Measurements from ENCODE around the gene TSPO. TPM values are rescaled to one million over a fixed set of nuclear protein-coding genes. Genes with fewer than 3 reads are reported as not detected.

TSPO gene
- total and polyA plus RNA-seq, 2 of the 8 experiments (the other 6 are each of a cell fraction or from before 2014, with no cell fraction given), result 19.9 to 51.5 TPM

DNA sequence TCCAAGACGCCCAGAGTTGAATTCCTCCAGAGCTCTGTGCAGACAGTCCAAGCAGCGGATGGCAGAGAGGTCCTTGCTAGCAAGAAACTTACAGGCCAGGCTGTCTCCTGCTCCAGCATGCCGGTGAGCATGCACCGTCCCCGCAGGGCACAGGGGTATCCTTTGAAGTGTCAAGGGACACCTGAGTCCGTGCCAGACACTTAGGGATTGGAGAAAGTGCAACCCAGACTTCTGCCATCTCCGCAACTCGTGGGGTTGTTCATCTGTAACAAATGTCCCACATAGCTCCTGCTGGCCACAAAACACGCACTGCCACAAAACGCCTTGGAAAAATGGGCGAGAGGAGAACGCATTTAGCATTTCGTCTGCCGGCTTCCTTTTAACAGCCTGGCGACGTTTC, 13.3 kb downstream of the TSPO start:
- no peak overlapping the region; the same call in 1 of the 2 replicates for H4K8ac ChIP-seq (ENCODE audit: extremely low read depth, insufficient read depth, low read length)
- peaks cover 0 to 2% of the 10 kb centered on the region in 2 experiments for H4K20me1 ChIP-seq (replicated peaks in 1 of 2; ENCODE audit: control insufficient read depth in 1 of 2, insufficient read depth in 2 of 2, low read length in 2 of 2)
- DNase-seq (ENCODE audit: low read depth in 1 of 2, low spot score in 2 of 2), result no peak
- no peaks in the 10 kb centered on the region for H3K79me2 ChIP-seq (ENCODE audit: control insufficient read depth in 1 of 2, insufficient read depth in 2 of 2, low read length in 2 of 2)
- H2AK5ac ChIP-seq (ENCODE audit: low read depth, low read length), result no peak overlapping the region
- H2BK5ac ChIP-seq (ENCODE audit: low read depth, low read length), result no peak overlapping the region
- H3K27me3 ChIP-seq (replicated peaks in 1 of 4; ENCODE audit: control insufficient read depth in 3 of 4, extremely low read depth in 1 of 4, insufficient read depth in 3 of 4, low read length in 3 of 4), result no peaks in the 10 kb centered on the region
- H3K18ac ChIP-seq (ENCODE audit: extremely low read depth, low read length), result no peak overlapping the region
- ChIA-PET POLR2A (ENCODE audit: partially characterized antibody) (interaction anchor here (0.8 to 4.7 kb wide), 11 partner anchors 8 to 306 kb away, joined by 3 to 29 read pairs (median 4); partner anchors contain the start of gene MCAT), CTCF (ENCODE audit: partially characterized antibody) (interaction anchor here (0.5 to 4.1 kb wide), 8 partner anchors 35 to 1248 kb away, joined by 3 to 17 read pairs (median 4); no protein-coding TSS in a partner anchor)
- H2AFZ ChIP-seq (ENCODE audit: low read length), result no peak overlapping the region
- H3K4me2 ChIP-seq (ENCODE audit: insufficient read depth in 1 of 2, low read depth in 2 of 2, low read length in 2 of 2), result no peak overlapping the region
- H3K56ac ChIP-seq (replicated peaks; ENCODE audit: insufficient read length, low read depth, low read length), result no peak overlapping the region
- H2BK15ac ChIP-seq (ENCODE audit: low read length), result no peak overlapping the region
- H3K27ac ChIP-seq (ENCODE audit: low read depth, low read length), result no peak overlapping the region
- H2BK20ac ChIP-seq (ENCODE audit: low read length), result no peak overlapping the region
- no peak overlapping the region for H3K4me3 ChIP-seq (ENCODE audit: extremely low read depth in 1 of 4, insufficient read depth in 2 of 4, low read depth in 3 of 4, low read length in 4 of 4)
- H3K23ac ChIP-seq (ENCODE audit: insufficient read length), result no peak overlapping the region
- H3K9ac ChIP-seq (replicated peaks in 1 of 4; ENCODE audit: extremely low read depth in 1 of 4, low read depth in 3 of 4, low read length in 3 of 4), result no peak overlapping the region
- H4K91ac ChIP-seq (replicated peaks; ENCODE audit: insufficient read length, low read length), result no peak overlapping the region
- no peaks in the 10 kb centered on the region for H3K79me1 ChIP-seq (ENCODE audit: low read depth, low read length)
- WGBS, 2 experiments (ENCODE audit: extremely low coverage in 1 of 2, insufficient coverage in 1 of 2, insufficient read length in 1 of 2, insufficient replicate concordance in 2 of 2, low coverage in 1 of 2, low lambda C conversion rate in 2 of 2, missing lambda C conversion rate in 1 of 2), result 93% methylated on average over 12 of the region's 16 CpGs; no CpG with 5 or more reads in 1 of the 2 experiments
- H3K23me2 ChIP-seq (ENCODE audit: low read depth, low read length), result no peaks in the 10 kb centered on the region
- no peak overlapping the region for H2BK12ac ChIP-seq (ENCODE audit: low read depth, low read length)
- H4K5ac ChIP-seq (ENCODE audit: insufficient read length, low read depth, low read length), result no peak overlapping the region
- no peaks in the 10 kb centered on the region; a peak in 1 of 7 replicates for H3K4me1 ChIP-seq (replicated peaks in 1 of 4; ENCODE audit: control insufficient read depth in 3 of 4, insufficient read depth in 4 of 4, low read length in 3 of 4)
- H2BK120ac ChIP-seq (replicated peaks; ENCODE audit: low read depth, low read length), result no peak overlapping the region
- no peak for FAIRE-seq
- H3K14ac ChIP-seq (ENCODE audit: insufficient read length), result no peak overlapping the region
- H3K36me3 ChIP-seq (ENCODE audit: control insufficient read depth in 2 of 4, insufficient read depth in 4 of 4, low read length in 3 of 4), result peaks cover 4 to 12% (median 11%) of the 10 kb centered on the region in 4 experiments; a peak in 7 of 8 replicates
- no peak overlapping the region for H3K4ac ChIP-seq (replicated peaks; ENCODE audit: insufficient read length, low read depth, low read length)
- no peaks in the 10 kb centered on the region for H3K9me3 ChIP-seq (ENCODE audit: insufficient read depth in 2 of 2, low read depth in 1 of 2, low read length in 1 of 2)
- TF ChIP-seq, protein P1, sequence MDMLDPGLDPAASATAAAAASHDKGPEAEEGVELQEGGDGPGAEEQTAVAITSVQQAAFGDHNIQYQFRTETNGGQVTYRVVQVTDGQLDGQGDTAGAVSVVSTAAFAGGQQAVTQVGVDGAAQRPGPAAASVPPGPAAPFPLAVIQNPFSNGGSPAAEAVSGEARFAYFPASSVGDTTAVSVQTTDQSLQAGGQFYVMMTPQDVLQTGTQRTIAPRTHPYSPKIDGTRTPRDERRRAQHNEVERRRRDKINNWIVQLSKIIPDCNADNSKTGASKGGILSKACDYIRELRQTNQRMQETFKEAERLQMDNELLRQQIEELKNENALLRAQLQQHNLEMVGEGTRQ (IDR thresholded peaks at IDR 0.05; ENCODE audit: low read length), result no peak
- TF ChIP-seq, protein P2, sequence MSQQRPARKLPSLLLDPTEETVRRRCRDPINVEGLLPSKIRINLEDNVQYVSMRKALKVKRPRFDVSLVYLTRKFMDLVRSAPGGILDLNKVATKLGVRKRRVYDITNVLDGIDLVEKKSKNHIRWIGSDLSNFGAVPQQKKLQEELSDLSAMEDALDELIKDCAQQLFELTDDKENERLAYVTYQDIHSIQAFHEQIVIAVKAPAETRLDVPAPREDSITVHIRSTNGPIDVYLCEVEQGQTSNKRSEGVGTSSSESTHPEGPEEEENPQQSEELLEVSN (IDR thresholded peaks at IDR 0.05), result no peak
- TF ChIP-seq SUZ12 (IDR thresholded peaks at IDR 0.05; ENCODE audit: low read length) (no peak), BCL11A (IDR thresholded peaks at IDR 0.05; ENCODE audit: low read depth in 2 of 2, low read length in 2 of 2) (no peak), CREB1 (IDR thresholded peaks at IDR 0.05) (no peak), SP1 (IDR thresholded peaks at IDR 0.05; ENCODE audit: low read depth, low read length) (no peak)
- TF ChIP-seq, protein P3, sequence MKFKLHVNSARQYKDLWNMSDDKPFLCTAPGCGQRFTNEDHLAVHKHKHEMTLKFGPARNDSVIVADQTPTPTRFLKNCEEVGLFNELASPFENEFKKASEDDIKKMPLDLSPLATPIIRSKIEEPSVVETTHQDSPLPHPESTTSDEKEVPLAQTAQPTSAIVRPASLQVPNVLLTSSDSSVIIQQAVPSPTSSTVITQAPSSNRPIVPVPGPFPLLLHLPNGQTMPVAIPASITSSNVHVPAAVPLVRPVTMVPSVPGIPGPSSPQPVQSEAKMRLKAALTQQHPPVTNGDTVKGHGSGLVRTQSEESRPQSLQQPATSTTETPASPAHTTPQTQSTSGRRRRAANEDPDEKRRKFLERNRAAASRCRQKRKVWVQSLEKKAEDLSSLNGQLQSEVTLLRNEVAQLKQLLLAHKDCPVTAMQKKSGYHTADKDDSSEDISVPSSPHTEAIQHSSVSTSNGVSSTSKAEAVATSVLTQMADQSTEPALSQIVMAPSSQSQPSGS (IDR thresholded peaks at IDR 0.05; ENCODE audit: low read length), result no peak
- TF ChIP-seq, protein P4, sequence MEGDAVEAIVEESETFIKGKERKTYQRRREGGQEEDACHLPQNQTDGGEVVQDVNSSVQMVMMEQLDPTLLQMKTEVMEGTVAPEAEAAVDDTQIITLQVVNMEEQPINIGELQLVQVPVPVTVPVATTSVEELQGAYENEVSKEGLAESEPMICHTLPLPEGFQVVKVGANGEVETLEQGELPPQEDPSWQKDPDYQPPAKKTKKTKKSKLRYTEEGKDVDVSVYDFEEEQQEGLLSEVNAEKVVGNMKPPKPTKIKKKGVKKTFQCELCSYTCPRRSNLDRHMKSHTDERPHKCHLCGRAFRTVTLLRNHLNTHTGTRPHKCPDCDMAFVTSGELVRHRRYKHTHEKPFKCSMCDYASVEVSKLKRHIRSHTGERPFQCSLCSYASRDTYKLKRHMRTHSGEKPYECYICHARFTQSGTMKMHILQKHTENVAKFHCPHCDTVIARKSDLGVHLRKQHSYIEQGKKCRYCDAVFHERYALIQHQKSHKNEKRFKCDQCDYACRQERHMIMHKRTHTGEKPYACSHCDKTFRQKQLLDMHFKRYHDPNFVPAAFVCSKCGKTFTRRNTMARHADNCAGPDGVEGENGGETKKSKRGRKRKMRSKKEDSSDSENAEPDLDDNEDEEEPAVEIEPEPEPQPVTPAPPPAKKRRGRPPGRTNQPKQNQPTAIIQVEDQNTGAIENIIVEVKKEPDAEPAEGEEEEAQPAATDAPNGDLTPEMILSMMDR (IDR thresholded peaks at IDR 0.05; ENCODE audit: control extremely low read depth in 1 of 3, insufficient read depth in 1 of 3, low read depth in 1 of 3, low read length in 3 of 3), result no peak

Data from H1 (cell line).